Measurements from ENCODE around the gene CCDC90B.
"Not testable (repeated sequence)": the region's sequence is repeated elsewhere in the genome, so short reads cannot be mapped to it uniquely, and the experiment has no call there.

Gene CCDC90B

GRCh38 chr11:83292709-83293456 lies 6.7 kb upstream of the CCDC90B start:
- no peak for DNase-seq (ENCODE audit: low read depth in 2 of 3, low spot score in 2 of 3)

- DNase-seq (ENCODE audit: low read depth in 2 of 3, low spot score in 2 of 3), result no peak
Measured at GRCh38 chr11:83287631-83288030, 1.5 kb upstream of the CCDC90B start.

DNA sequence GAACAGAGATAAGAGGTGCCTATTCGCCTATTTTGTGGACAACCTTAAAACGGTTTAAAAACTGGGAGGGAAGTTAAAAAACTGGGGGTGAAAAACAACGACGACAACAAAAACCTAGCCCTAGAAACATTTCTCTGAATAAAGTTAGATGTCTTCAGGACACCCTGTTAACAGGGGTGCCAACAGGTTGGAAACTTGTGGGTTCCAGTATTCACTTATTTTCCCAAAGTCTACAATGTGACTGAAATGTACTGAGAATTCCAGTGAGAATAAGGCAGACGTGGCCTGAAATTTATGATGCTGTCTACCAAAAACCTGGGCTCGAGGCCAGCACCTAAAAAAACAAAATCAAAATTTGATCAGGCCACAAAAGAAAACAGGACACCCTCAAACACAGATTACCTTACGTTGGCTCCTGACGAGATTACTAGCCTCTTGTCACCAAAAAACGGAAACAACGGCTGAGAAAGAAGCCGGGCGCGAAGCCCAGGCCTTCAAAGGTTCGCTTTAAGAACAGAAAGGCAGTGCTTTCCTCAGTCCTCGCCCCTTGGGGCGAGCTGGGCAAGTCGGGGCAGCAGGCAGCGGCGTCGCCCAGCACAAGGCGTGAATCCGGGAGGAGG lies 906 bp downstream of the CCDC90B start:
- no peak for DNase-seq (ENCODE audit: low read depth in 2 of 3, low spot score in 2 of 3)

DNA sequence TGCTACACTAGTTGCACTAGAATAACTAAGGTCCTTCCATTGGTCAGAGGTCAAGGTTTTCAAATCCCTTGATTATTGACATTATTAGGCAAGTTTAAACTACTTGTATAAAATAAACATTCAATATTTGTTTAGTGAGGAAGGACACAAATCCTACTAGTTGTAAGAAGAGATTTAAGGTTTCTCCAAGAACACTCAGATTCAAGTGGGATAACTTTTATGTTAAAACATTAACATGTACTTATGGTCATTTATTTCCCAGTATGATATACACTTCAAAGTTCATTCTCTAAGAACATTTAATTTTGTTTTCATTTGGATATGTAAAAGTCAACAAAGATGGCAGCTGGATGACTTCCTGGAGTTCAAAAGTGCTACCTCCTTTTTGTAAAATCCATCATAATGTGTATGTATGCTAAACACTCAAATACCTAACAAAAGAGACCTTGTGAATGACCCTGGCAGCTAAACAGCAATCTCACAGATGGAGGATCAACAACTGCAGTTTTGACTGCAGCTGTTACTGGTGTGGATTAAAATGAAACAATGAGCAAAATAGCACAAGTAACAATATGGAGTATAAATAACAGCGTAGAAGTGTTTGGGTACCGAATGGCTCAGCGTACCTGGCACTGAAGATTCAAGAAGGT lies 1.5 kb downstream of the CCDC90B start:
- no peak for DNase-seq (ENCODE audit: low read depth in 2 of 3, low spot score in 2 of 3)

- no peak for DNase-seq (ENCODE audit: low read depth in 2 of 3, low spot score in 2 of 3)
Measured at GRCh38 chr11:83282084-83282716, 4.0 kb downstream of the CCDC90B start.

GRCh38 chr11:83280256-83280655 lies 5.9 kb downstream of the CCDC90B start:
- DNase-seq (ENCODE audit: low read depth in 2 of 3, low spot score in 2 of 3), result no peak

- DNase-seq (ENCODE audit: low read depth in 2 of 3, low spot score in 2 of 3), result no peak
Measured at GRCh38 chr11:83278351-83278750, 7.8 kb downstream of the CCDC90B start.

DNA sequence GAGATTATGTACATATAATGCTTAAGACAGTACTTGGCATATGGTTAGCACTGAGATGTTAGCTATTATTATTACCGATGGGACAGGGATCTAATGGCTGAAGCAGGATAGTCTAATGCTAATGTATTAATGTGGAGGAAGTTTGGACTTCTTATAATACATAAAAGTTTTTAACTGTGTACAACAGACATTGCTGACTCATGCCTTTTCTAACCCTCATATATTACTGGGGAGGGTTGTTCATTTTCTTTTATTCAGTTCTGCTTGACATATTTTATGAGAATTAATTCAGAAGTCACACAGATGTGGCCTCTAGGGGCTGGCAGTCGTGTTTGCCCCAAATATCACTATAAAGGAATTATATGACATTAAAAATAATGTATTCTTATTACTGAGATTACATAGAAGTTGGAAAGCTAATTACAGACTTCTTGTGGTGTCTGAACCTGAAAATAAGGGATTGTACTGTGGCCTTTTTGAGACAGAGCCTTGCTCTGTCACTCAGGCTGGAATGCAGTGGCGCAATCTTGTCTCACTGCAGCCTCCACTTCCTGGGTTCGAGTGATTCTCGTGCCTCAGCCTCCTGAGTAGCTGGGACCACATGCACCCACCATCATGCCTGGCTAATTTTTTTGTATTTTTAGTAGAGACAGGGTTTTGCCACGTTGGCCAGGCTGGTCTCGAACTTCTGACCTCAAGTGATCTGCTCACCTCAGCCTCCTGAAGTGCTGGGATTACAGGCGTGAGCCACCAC lies 10.1 kb downstream of the CCDC90B start:
- no peak for DNase-seq (ENCODE audit: low read depth in 2 of 3, low spot score in 2 of 3)

DNA sequence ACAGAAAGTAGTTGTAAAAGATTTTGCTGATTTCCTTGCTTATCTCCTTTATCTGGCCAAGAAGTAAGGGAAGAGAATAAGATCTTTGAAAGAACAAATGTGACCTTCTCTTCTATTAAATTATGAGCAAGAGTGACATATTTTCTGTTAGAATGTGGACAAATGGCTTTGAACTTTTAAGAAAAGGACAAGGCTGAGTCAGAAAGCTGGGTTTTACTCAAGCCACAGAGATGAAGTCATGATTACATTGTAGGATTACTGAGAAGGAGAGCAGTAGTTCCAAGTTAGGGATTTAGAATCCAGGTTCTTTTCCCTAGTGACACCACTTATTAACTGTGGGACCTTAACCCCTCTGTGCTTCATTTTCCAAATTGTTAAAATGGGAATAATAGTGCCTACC lies 13.5 kb downstream of the CCDC90B start:
- no peak for DNase-seq (ENCODE audit: low read depth in 2 of 3, low spot score in 2 of 3)

GRCh38 chr11:83271734-83272133 lies 14.4 kb downstream of the CCDC90B start:
- DNase-seq (ENCODE audit: low read depth in 2 of 3, low spot score in 2 of 3), result not testable (repeated sequence)

- DNase-seq (ENCODE audit: low read depth in 2 of 3, low spot score in 2 of 3), result not testable (repeated sequence)
Measured at GRCh38 chr11:83269080-83269479, 17.1 kb downstream of the CCDC90B start.

GRCh38 chr11:83265331-83265730 lies 20.8 kb downstream of the CCDC90B start:
- no peak for DNase-seq (ENCODE audit: low read depth in 2 of 3, low spot score in 2 of 3)

GRCh38 chr11:83259559-83259958 lies 26.6 kb downstream of the CCDC90B start:
- DNase-seq (ENCODE audit: low read depth in 2 of 3, low spot score in 2 of 3), result no peak

DNA sequence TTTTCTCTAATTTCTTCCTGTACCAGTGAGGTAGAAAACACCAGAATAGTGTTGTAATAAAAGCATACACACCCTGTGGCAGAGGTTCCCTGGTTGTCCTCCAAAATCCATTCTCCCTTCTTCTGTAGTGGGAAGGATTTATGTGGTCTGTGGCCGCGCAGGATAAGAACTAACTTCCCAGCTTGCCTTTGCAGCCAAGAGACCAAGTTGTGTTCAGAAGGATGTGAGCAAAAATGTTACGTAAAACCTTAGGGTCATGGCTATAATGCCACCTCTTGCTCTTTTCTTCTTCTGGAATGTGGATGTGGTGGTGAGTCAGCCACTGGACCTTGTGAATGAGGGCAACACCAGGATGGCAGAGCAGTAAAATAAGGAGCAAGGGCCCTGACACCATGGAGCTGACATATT lies 28.4 kb downstream of the CCDC90B start:
- no peak for DNase-seq (ENCODE audit: low read depth in 2 of 3, low spot score in 2 of 3)

DNA sequence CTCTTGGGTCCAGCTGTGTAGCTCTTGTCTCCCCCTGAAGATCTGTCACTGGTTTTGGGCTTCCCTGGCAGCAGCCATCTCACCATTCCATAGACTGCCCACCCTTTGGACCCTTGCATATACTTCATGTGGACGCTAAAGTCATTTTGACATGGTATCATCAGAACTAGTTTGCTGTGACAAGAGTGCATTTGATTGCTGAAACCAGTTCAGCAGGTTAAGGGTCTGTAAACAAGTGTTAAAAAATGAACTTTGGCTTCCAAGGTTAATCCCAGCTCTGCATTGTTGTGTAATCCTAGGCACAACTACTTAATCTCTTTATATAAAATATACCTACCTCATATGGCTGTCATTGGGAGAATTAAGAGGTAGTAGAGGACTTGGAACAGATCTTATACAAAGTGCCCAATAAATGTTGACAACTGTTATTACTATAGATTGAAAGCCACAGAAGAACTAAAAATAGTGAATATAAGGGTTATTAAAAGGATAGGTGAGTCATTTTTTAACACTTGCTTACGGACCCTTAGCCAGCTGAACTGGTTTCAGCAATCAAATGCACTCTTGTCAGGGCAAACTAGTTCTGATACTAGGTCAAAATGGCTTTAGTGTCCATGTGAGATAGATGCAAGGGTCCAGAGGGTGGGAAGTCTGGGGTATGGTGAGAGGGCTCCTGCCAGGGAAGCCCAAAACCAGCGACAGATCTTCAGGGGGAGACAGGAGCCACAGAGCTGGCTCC lies 29.4 kb downstream of the CCDC90B start:
- DNase-seq (ENCODE audit: low read depth in 2 of 3, low spot score in 2 of 3), result no peak

DNA sequence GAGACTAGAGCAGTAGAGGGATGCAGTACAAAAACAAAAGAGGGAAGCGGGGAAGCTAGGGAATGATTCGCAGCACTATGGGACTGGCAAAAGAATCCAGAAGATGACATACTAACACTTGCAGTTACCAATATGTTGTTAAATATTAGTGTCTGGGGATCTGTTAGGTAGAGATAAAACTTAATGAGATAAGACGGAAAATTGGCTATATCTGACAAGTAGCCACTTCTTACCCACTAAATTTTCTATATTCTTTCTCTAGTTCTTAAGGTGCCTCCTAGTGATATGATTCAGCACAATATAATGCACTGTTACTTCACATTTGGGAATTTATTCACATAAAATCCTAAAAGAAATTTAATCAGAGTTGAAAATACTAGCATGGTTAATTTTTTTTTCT lies 30.8 kb downstream of the CCDC90B start:
- DNase-seq (ENCODE audit: low read depth in 2 of 3, low spot score in 2 of 3), result no peak

GRCh38 chr11:83252941-83253340 lies 33.2 kb downstream of the CCDC90B start:
- no peak for DNase-seq (ENCODE audit: low read depth in 2 of 3, low spot score in 2 of 3)

GRCh38 chr11:83252266-83252665 lies 33.9 kb downstream of the CCDC90B start:
- no peak for DNase-seq (ENCODE audit: low read depth in 2 of 3, low spot score in 2 of 3)

DNA sequence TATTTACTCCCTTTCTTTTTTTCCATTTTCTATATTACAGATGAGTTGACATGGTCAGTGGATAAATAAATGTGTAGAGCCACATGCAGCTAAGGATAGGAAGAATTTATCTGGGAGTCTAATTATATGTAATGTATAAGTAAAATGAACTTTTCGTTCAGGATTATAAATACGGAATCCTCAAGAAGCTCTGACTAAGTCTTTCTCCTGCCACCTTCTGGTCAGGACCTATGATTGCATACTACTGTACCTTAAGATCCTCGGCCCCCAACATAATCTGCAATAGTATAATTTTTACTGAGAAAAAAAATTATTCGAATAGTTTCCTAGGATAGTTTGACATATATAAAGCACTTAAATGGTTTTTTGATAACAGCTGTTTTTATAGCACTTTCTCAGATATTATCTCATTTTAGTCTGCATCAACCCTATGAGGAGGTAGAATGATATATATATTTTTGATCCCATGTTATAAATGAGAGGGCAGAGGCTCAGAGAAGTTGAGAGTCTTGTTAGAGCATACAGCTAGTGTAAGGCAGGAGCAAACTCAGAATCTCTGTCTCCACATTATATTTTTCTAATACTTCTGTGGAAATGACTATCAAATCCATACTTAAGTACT lies 36.1 kb downstream of the CCDC90B start:
- DNase-seq (ENCODE audit: low read depth in 2 of 3, low spot score in 2 of 3), result no peak

DNA sequence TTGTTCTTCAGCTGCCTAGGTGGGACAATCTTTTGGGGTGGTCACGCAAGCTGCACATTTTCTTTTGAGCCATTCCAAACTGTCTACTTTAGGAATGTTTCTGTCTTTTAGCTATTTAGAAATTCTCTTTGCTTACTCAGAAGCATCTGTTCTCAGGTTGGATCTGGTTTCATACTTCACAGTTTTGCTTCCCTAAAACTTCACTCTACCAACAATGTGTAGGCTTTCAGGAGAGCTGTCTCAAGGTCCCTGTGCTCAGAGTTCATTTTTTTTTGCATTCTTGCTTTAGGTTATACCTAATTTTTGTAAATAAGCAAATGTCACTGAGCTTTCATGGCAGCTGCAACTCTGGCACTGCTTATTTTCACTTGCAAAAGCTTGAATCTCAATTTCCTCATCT lies 36.7 kb downstream of the CCDC90B start:
- DNase-seq (ENCODE audit: low read depth in 2 of 3, low spot score in 2 of 3), result no peak

Measured in activated CD8-positive, alpha-beta memory T cell treated with anti-CD3 and anti-CD28 coated beads for 48 hours (primary cell).